ENCODE measurements around the gene C1orf105.
"Not testable (repeated sequence)": the region's sequence is repeated elsewhere in the genome, so short reads cannot be mapped to it uniquely, and the experiment has no call there.

The C1orf105 gene

DNA sequence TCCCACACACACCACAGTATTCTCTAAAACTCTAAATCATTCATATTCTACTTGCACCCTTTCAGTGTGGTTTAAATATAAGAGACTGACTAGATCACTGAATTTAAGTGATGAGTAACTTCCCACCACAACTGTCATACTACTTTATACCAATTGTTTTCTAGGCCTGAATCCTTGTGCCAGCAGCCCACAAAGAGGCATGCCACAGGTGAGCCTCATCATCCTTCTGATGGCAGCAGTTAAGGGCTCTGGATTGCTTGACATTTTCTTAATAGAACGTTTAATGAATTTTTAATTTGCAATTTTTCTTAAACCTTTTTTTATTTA, 9.6 kb downstream of the C1orf105 start:
- no peak for DNase-seq

DNA sequence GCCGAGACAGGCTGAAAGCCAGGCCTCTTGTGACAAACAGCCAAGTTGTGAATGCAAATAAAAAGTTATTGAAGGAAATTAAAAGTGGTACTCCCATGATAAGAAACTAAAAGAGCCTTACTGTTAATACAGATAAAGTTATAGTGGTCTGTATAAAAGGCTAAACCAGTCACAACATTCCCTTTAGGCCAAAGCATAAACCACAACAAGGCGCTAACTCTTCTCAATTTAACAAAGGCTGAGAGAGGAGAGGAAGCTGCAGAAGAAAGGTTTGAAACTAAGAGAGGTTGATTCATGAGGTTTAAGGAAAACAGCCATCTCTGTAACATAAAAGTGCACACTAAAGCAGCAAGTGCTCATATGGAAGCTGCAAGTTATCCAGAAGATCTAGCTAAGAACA, 10.7 kb downstream of the C1orf105 start:
- no peak for DNase-seq

DNA sequence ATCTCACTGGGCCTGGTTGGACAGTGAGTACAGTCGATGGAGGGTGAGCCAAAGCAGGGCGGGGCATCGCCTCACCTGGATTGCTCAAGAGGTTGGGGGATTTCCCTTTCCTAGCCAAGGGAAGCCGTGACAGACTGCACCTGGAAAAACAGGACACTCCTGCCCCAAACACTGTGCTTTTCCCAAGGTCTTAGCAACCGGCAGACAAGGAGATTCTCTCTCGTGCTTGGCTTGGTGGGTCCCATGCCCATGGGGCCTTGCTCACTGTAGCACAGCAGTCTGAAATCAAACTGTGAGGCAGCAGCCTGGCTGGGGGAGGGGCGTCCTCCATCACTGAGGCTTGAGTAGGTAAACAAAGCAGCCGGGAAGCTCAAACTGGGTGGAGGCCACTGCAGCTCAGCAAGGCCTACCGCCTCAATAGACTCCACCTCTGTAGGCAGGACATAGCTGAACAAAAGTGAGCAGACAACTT, 11.3 kb downstream of the C1orf105 start:
- no peak for DNase-seq

DNA sequence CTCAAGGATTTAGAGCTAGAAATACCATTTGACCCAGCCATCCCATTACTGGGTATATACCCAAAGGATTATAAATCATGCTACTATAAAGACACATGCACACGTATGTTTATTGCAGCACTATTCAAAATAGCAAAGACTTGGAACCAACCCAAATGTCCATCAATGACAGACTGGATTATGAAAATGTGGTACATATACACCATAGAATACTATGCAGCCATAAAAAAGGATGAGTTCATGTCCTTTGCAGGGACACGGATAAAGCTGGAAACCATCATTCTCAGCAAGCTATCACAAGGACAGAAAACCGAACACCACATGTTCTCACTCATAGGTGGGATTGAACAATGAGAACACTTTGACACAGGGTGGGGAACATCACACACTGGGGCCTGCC, 16.7 kb downstream of the C1orf105 start:
- DNase-seq, result not testable (repeated sequence)

DNA sequence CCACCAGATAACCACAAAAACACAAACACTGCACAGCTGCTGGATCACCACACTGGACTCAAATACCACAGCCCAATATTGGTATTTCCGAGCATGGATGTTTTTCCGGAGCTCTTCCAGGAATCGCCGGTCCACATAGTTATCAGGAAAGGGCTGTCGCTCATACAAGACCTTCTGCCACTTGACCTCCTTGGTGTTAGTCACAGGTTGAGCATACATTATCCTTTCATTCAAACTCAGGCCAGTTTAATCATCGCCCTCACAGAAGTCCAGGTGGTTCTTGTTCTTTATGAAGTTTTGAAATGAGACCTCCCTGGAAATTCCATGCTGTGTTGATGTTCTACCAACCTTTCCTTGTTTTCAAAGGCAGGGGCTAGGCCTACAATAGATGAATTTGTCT, 21.9 kb downstream of the C1orf105 start:
- DNase-seq, result no peak

DNA sequence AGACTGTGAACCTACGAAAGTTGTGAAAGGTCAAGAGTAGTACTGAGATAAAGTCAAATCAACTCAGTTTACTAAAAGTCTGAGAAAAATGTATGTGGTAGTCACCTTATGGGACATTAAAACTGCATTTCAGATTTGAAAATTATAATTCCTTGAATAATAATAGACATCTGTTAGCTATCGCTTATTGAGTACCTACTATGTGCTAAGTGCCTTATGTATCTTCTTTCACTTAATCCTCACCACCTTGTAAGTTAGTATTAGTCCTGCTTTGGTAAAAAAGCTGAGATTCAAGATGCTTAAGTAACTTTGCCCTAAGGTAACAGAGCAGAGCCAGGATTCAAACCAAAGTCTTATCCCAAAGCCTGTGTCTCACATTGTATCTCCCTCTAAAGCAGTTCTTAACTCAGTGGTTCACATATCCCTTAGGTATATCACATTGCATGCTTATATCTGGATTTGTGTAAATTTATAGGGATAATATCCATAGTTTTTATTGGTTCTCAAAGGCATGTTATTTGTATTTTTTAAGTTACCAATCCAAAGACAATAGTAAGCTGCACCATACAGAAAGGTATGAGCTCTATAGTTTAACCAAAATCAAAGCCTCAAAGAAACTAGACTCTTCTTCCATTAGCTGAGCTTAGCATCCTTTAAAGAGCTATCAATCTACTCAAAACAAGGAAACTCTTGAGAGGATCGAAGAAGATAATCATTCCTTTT, 22.5 kb downstream of the C1orf105 start:
- no peak for DNase-seq

DNA sequence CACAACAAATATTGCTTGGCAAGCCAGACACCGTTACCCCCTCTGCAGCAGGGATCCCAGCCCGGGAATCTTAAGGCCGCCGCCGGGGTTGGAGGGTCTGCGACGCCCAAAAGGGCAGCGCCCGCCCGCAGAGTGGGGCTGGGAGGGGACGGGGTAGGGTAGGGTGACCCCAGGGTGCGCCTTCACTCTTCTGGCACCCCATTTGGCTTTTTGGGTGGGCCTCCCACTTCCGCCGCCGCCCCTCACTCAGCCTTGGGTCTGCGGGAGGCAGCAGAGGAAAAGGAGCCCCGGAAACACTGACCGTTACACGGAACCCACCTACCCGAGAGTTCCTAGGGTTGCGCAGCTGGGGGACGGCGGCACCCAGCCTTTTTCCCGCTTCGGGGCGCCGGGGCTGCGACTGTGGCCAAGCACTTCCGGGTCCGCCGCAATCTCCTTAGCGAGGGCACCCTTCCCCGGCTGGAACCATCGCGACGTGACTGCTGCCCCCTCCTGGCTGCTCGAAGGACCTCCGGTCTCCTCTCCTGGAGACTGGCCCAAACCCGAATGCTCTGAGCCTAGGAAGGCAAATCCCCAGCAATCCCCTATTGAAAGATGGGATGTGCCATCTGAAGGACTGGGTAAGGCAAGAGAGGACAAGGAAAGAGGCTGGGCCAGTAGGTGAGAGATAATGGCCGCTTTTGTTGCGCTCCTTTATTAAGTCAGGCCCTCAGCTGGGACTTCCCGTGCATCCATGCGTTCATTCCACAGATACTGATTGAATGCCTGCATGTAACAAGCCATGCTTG, 23.4 kb downstream of the C1orf105 start, which contains the start of gene PIGC:
PIGC (minus strand) TSS at position 404 of the 788 bp plus-strand sequence. CDS start 1,447 bp downstream, outside the sequence.
- peak; percentile 90 for DNase-seq

DNA sequence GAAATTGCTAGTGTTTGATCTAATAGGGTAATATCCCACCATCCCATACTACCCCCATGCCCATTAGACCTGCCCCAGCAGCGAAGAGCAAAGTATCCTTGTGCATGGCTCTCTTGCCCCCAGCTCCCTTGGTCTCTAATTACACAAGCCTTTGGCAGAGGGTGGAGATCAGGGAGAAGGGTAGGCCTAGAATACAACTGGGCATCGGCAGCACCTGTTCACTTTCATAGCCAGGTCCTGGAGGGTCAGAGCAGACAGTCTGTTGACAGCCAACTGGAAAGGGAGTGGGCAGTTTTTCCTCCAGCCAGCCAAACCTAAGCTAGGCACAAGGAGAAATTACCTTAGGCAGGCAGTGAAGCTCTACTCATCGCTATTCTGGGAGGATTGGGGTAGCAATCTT, 26.1 kb downstream of the C1orf105 start:
- DNase-seq, result no peak

DNA sequence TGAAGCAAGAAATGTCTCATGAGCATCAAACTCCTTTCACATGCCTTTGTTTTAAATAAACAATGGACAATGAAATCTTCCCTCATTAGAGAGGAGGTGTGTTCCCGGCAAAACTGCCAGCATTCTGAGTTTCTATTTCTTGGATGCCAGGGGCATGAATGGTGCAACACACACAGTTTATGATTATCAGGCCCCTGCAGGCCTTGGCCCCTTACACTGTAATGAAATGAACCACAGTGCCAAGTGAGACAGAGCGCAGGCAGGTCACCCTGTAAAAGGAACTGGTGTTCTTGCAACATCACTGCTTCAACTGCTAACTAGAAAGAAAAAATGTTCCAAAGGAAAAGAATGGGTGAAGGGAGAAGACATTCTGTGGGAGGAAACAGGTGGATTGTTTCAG, 27.2 kb downstream of the C1orf105 start:
- no peak for DNase-seq

DNA sequence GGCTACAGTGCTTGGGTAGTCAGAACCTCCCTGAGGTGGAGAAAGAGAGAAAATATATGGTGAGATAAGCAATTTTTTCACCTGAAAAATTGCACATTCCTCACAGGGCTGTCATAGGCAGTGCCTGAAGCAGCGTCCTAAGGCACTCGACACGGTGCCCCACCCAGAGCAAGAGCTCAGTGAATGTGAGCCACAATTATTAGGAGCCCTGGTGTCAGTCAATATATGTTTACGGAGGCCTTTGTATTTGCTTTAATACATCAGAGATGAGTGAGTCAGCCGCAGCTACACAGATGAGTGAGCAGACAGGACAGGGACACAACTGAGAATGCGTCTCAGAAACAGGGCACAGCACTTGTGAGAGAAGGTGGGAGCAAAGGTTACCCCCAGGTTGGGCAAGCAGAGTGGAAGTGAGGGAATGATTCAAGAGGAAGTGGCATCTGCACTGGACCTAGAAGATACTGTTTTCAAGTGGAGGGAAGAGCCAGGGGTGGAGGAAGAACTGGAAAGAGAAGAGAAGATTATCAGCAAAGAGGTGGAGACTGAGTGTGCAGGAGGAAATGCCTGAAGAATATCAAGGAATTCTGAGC, 28.6 kb downstream of the C1orf105 start:
- DNase-seq, result no peak

DNA sequence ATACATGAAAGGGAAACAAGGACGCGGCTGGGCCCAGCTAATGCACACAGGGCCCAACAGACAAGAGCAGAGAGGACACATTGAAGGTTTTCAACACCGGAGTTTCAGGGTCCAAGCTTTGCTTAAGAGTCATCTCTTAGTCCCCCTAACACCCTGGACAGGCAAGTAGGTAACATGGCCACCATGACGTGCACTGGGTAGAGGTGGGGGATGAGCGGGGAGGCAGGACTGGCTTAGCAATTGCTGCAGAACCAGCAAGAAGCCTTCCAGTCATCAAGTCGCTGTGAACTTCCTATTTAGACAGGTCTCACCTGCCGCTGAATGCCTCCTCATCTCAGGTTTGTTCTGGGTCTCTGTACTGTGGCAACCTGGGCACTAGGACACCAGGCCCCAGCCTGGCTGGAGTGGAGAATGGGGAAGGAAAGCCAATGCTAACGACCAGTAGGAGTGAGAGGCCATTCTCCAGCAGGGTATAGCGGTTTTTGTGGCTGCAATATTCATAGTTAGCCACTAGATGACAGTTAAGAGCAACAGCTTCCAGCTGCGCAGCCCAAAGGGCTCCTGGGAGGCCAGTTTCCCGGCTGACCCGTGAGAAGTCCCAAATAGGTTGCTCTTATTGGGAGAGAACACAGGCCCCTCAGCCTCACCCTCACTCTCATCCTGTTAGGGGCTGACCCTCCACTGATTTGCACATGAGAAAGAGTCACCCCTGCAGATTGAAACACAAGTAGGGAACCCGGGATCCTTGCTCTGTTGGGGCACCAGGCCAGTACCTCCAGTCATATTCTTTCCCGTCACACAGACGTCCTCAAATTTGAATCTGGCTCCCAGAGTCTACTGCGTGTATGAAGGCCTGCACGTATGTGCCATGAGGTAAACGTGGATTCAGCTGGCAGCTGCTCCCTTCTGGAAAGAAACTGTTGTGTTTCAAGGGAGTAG, 29.4 kb downstream of the C1orf105 start:
- no peak for DNase-seq

DNA sequence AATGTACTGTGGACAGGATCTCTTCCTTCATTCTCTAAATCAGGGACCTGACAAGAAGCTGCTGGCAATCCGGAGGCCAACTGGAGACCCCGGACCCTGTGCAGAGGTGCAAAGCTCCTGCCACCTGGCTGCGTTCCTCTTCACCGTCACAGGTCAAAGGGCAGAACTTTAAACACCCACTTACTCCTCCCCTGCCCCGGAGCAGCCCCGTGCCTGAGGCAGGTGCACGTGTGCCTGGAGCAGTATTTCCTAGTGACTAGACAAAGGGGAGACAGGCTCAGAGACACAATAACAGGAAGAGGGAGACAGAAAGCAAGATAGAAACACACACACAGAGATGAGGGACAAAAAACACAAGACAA, 30.0 kb downstream of the C1orf105 start:
- no peak for DNase-seq

DNA sequence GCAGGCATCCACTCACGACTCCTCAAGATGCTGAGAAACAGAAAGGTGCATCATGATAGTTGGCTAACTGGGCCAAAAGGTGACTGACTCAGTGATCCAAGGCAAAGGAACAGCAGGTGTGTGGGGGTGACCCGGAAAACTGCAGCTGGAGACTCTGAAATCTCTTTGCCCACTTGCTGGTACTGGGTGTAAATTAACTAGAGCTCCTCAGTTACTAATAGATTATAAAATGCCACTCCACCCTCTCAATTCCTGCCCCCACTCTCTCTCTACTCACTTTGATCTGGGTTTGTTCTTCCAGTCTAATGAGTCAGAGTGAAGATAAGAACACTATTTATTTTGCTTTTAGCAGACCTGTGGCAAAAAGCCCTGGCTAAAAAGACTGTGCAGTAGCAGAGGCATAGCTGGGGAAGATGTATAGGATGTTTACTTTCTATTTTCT, 30.5 kb downstream of the C1orf105 start:
- no peak for DNase-seq

DNA sequence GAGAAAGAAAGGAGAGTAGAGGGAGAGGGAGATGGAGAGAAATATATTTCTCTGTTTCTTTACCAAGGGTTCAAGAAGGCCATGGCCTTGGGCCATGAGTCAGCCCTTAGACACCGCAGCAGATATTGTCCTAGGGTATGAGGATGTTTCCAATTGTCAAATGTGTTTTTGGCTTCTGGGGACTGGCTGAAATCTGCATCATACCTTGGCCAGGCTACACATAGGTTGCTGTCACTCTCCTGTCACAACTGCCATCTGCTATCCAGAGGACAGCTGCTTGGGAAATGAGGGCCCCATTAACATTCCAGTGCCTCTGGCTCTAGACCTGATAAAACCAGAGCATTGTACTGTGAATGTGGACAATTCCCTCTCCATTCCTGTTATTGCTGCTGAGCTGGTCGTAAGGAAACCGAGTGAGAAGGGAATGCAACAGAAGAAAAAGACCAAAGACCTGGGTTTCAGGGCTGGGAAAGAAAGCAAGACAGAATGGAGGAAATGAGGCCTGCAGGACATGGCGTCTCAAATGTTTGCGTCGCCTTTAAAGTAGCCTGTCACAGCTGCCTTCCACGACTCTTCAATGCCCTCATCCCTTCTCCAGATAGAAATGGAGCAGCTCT, 32.2 kb downstream of the C1orf105 start:
- DNase-seq, result no peak

DNA sequence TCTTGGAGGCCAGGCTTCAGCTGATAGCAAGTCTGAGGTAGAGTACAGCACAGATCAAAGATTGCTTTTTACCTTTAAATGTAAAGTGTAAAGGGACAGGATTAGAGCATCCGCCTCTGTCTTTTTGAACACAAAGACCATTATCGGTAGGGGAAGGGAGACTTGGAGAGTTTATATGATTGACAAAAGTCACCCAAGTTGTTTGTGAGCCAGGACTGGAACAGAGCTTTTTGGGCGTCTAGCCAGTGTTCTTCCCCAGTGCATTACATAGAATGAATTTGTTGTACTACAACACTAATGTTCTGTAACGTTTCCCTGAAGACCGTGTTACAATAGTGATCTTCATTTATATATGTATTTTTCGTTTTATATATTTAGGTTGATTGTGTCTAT, 32.7 kb downstream of the C1orf105 start:
- DNase-seq, result no peak

DNA sequence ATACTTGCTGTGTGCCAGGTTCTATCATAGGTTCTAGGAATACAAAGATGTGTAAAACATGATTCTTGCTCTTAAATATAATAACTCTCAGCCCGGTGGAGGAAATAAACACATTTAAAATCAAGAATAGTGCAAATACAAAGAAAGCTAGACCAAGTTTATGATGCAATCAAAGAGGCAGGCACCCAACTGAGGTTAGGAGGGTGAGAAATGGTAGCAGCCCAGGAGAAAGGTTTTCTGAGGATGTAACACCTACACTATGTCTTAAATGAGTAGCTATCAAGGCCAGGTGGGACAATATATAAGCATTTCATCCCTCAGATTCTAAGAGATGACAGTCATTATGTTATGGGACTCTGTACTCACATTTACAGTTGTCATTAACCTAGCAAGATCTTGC, 33.1 kb downstream of the C1orf105 start:
- DNase-seq, result no peak

DNA sequence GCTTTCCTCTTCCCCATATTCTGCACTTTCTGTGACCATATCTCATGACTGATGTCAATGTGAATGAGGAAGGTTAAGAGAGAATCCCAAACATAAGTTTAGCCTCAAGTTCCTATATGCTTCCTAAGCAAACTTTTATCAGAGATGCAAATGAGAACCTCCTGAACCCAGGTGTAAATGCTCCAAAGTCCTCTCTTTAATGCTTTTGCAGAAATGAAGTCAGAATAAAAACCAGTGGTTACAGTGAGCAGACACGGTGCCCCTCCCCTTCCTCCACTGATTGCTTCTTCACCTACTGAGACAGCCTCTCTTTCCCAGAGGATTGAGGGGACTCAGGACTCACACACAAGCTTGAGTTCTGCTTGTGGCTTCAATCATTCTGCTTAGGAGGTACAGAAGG, 35.0 kb downstream of the C1orf105 start:
- no peak for DNase-seq

DNA sequence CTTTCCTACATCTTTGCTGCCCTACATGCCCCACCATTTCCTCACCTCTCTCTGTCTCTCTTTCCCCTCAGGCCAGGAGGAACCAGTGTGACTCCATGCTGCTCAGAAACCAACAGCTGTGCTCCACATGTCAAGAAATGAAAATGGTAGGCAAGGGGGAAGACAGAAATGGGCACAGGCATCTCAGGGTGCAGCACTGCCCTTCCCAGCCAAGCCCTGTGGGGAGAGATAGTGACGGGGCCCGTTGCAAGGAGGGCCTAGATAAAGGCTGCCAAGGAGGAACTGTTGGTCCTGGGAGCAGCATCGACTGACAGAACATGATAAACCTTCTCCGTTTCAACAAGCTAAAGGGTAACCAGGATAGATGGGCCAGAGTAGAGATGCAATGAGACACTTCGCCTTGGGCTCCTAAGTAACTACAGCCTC, 35.9 kb downstream of the C1orf105 start:
- DNase-seq, result no peak

DNA sequence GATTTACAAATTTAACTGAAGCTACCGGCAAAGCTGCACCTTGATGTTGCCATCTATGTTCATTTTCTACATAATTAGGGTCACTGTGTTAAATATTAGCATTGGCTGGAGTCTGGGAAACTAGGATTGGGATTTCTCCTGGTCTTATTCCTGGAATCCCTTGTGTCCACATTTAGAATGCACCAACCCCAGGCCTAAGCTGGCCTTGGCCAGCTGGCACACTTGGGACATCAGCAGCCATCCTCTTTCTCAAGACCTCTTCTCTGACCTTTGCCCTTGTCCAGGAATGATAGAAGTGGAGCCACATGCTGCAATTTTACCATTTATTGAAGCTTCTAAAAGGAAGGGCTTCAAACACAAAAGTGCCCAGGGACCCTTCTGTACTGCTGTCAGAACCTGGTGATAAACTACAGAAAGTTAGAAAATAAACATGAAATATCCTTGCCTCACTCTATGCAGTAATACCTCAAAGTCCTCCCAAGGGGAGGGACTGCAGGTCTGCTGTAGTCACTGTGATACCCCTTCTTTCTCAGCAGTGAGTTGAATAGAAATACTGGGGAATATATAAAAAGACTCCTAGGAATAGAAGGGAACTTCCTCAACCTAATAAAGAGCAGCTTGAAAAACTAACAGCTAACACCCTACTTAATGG, 37.1 kb downstream of the C1orf105 start:
- no peak for DNase-seq

DNA sequence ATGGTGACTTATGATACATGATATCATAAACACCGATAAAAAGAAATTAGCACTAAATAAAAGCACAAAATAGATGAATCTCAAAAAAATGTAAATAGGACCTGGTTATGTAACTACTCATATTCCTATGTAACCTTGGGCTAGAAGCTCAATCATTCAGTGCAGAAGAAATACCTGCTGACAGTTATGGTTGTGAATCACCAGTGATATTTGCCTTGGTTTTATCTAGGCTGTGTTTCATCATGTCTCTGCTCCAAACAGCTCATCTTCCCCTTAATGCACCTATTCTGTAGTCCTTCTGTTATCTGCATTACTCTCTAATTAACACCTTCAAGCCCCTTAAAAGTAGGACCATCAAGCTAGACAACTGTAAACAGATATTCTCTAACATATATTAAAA, 39.7 kb downstream of the C1orf105 start:
- DNase-seq, result no peak

DNA sequence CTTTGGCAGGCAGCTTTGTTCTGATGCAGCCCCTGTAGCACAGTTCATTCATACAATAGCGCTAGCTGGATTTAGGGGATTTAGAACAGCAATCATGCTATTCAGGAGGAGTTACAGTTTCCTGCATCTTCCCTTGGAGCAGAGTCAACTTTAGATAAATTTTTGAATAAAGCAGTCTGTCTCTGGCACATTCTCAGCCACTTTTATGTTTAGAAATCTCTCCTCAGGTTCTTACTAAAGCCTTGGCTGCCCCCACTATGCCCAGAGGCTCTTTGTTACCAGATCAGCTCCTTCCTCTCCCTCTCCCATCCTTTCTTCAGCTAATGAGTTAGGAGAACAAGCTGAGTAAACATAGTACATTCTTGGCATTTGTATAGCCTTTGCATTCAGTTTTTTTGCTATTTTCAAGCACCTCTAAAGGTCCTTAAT, 40.4 kb downstream of the C1orf105 start:
- DNase-seq, result no peak

DNA sequence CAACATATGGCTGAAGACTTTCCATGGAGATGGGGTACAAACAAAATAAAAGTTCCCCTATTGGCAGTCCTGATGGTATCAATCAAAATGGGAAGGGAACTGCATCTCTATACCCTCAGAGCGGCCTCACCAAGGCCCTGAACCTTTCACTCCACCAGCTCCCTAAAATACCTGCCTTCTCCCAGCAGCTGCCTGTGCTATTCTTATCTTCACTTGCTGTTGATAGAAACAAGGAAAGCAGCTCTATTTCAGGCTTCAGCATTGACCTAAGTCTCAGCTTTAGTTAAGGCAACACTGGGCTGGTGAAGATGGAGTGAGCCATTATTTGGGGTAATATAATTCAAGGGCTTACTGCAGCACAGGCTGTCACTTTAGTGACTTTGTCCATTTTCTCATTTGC, 45.1 kb downstream of the C1orf105 start:
- DNase-seq, result no peak

All from NCI-H187 treated with DMSO at 0.1 percent for 48 hours (cell line).